ENCODE data around the gene ANKRD40CL.
"Not testable (repeated sequence)": the region's sequence is repeated elsewhere in the genome, so short reads cannot be mapped to it uniquely, and the experiment has no call there.

DNA sequence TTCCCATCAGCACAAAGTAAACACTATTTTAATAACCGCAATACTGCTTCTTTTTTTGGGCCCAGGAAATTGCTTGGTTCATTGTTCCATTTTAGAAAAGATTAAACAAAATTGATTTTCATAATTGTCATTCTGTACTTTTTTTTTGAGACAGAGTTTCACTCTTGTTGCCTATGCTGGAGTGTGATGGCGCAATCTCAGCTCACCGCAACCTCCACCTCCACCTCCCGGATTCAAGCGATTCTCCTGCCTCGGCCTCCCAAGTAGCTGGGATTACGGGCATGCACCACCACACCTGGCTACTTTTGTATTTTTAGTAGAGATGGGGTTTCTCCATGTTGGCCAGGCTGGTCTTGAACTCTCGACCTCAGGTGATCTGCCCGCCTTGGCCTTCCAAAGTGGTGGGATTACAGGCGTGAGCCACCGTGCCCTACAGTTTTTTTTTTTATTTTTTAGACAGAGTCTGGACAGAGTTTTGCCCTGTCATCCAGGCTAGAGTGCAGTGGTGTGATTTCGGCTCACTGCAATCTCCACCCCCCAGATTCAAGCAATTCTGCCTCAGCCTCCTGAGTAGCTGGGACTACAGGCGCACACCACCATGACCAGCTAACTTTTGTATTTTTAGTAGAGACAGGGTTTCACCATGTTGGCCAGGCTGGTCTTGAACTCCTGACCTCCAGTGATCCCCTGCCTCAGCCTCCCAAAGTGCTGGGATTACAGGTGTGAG is 37.6 kb upstream of the ANKRD40CL start:
- TF ChIP-seq MYC (IDR thresholded peaks at IDR 0.05; ENCODE audit: low read depth, low read length); CTCF (IDR thresholded peaks at IDR 0.05; ENCODE audit: low read depth, low read length); POLR2A (IDR thresholded peaks at IDR 0.05; ENCODE audit: extremely low read depth, insufficient read length): not testable (repeated sequence)
- TF ChIP-seq, protein P1, sequence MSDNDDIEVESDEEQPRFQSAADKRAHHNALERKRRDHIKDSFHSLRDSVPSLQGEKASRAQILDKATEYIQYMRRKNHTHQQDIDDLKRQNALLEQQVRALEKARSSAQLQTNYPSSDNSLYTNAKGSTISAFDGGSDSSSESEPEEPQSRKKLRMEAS (IDR thresholded peaks at IDR 0.05; ENCODE audit: low read depth, low read length): not testable (repeated sequence)
